Head of caudate nucleus (tissue), 42 donors: ENCODE data around the gene TRIP4.

Experiments
- DNase-seq, 42 donors: peaks; one replicate each; pipeline versions ENCODE4 v3.0.0 to v3.0.0-alpha.2; 2020 to 2021; ENCODE audit warnings: mixed read lengths in 7 of 42
- intact Hi-C: fragments of 100-400 bp; cut with DNase I; formaldehyde crosslinking; loops from one replicate; pipeline ENCODE4 v1.15.0; 2022

Gene TRIP4

GRCh38 chr15:64438653-64439447, 51.2 kb downstream of the TRIP4 start:
- DNase-seq, result no peak
- intact Hi-C loops, result no loop called here

- intact Hi-C loops, result no loop called here
- DNase-seq, result no peak
Measured at GRCh38 chr15:64441852-64442251, 54.2 kb downstream of the TRIP4 start.

- intact Hi-C loops, result no loop called here
- no peak for DNase-seq
Measured at GRCh38 chr15:64443016-64443415, 55.4 kb downstream of the TRIP4 start.

- DNase-seq, result peak in 2 of 42 donors; percentile 22 to 28
- intact Hi-C loops, result no loop called here
Measured at GRCh38 chr15:64443747-64444621, 56.3 kb downstream of the TRIP4 start.

GRCh38 chr15:64444836-64445235, 57.2 kb downstream of the TRIP4 start:
- no peak for DNase-seq
- intact Hi-C loops, result no loop called here

GRCh38 chr15:64447536-64448315, 60.1 kb downstream of the TRIP4 start:
- intact Hi-C loops, result no loop called here
- DNase-seq, result no peak

GRCh38 chr15:64452988-64453688, 65.5 kb downstream of the TRIP4 start:
- DNase-seq, result peak in 41 of 42 donors; percentile 14 to 84 (median 59)
- intact Hi-C loops, result no loop called here

GRCh38 chr15:64453689-64454037, 66.0 kb downstream of the TRIP4 start:
- DNase-seq, result no peak
- intact Hi-C loops, result no loop called here

GRCh38 chr15:64454282-64454681, 66.6 kb downstream of the TRIP4 start:
- no peak for DNase-seq
- intact Hi-C loops, result no loop called here

- DNase-seq, result peak in 7 of 42 donors; percentile 9 to 41 (median 19)
- intact Hi-C loops, result loop anchor here (5.0 kb wide), 1 partner anchor 69 kb away; the partner anchor contains the start of gene TRIP4
Measured at GRCh38 chr15:64455961-64456371, 68.3 kb downstream of the TRIP4 start.

GRCh38 chr15:64456634-64457108, 69.0 kb downstream of the TRIP4 start:
- intact Hi-C loops, result loop anchor here (5.0 kb wide), 1 partner anchor 69 kb away; the partner anchor contains the start of gene TRIP4
- DNase-seq, result no peak

GRCh38 chr15:64459066-64459781, 71.6 kb downstream of the TRIP4 start:
- intact Hi-C loops, result loop anchor here (5.0 kb wide), 1 partner anchor 72 kb away; the partner anchor contains the start of gene TRIP4
- DNase-seq, result no peak

- intact Hi-C loops, result loop anchor here (10.0 kb wide), 1 partner anchor 55 kb away; no protein-coding TSS in a partner anchor
- DNase-seq, result peak; percentile 85 to 97 (median 93)
Measured at GRCh38 chr15:64460206-64460723, 72.6 kb downstream of the TRIP4 start, which contains the start of gene ZNF609. ZNF609 (plus strand) TSS chr15:64460578; CDS start chr15:64499420, 38,842 bp downstream.

- peak in 36 of 42 donors; percentile 6 to 73 (median 35) for DNase-seq
- intact Hi-C loops, result loop anchor here (10.0 kb wide), 1 partner anchor 54 kb away; no protein-coding TSS in a partner anchor
Measured at GRCh38 chr15:64460724-64461720, 73.4 kb downstream of the TRIP4 start.

GRCh38 chr15:64461721-64462162, 74.1 kb downstream of the TRIP4 start:
- DNase-seq, result peak in 40 of 42 donors; percentile 3 to 68 (median 30)
- intact Hi-C loops, result loop anchor here (10.0 kb wide), 1 partner anchor 53 kb away; no protein-coding TSS in a partner anchor

- no peak for DNase-seq
- intact Hi-C loops, result loop anchor here (10.0 kb wide), 1 partner anchor 52 kb away; no protein-coding TSS in a partner anchor
Measured at GRCh38 chr15:64462492-64462891, 74.9 kb downstream of the TRIP4 start.
